HCT116 (cell line): ENCODE data around the gene NTSR1. TPM values are rescaled to one million over a fixed set of nuclear protein-coding genes. Genes with fewer than 3 reads are reported as not detected.

Source experiments
- ATAC-seq: fragments of 200-7000 bp; cut with Tn5 transposase; 2 replicates; pipeline ENCODE4 v1.9.1; 2020; ENCODE audit warnings: mild to moderate bottlenecking, moderate library complexity
- BruUV-seq: library from RNA; stranded (reverse); fragments of 400-500 nt; replicated peaks from 2 replicates; lab custom pipeline; 2021; lab: Mats Ljungman, UMichigan
- CTCF ChIA-PET: fragments of 300-600 bp; sonication (Branson Sonifier 250); formaldehyde crosslinking; loops from one replicate; lab custom pipeline; 2021; ENCODE audit warnings: antibody characterized with exemption; lab: Charles Lee
- POLR2A ChIA-PET: fragments of 300-600, 350-600 bp; sonication (Branson Sonifier 250); formaldehyde crosslinking; loops from one replicate; lab custom pipeline; 2021; ENCODE audit warnings: antibody characterized with exemption; lab: Charles Lee
- RAD21 ChIA-PET, 2 experiments: fragments of 300-600 bp; sonication (Branson Sonifier 250); formaldehyde crosslinking; loops; one replicate each; lab custom pipeline; 2023; ENCODE audit warnings: low total read pairs in 2 of 2; ENCODE audit not compliant: uncharacterized antibody in 2 of 2, unreplicated experiment in 2 of 2, low non-redundant PET in 1 of 2; lab: Charles Lee
- DNase-seq: peaks from one replicate; pipeline ENCODE4 v3.0.0-alpha.2; 2010; ENCODE audit warnings: low read depth, low spot score
- H2AFZ ChIP-seq: fragments of 200-600 bp; shearing (Covaris generic), sonication (generic); 2 replicates; pipeline ENCODE4 v1.6.1; 2017; ENCODE audit warnings: low read depth, mixed run types, mixed read lengths, antibody characterized with exemption, low read length; ENCODE audit not compliant: poor library complexity, severe bottlenecking
- H3K27ac ChIP-seq: 2 replicates; pipeline ENCODE4 v1.5.1; 2012; ENCODE audit warnings: low read depth, low read length
- H3K27me3 ChIP-seq: fragments of 200-600 bp; sonication (generic); 2 replicates; pipeline ENCODE4 v1.6.1; 2016; ENCODE audit warnings: mixed run types, low read length, mixed read lengths; ENCODE audit not compliant: insufficient read depth
- H3K36me3 ChIP-seq, 2 experiments: fragments of 200-500 bp in 1 of 2; fragments of 200-600 bp in 1 of 2; sonication (Bioruptor generic) in 1 of 2; sonication (generic) in 1 of 2; 2 replicates each; pipeline versions ENCODE4 v1.5.1 to v1.6.1; 2014 to 2016; ENCODE audit warnings: low read length in 2 of 2, inconsistent platforms in 1 of 2, mixed read lengths in 1 of 2, mixed run types in 1 of 2; ENCODE audit not compliant: insufficient read depth in 2 of 2, control insufficient read depth in 1 of 2
- H3K4me1 ChIP-seq, 2 experiments: fragments of 200-600 bp in 1 of 2; sonication (generic) in 1 of 2; 2 replicates each; pipeline versions ENCODE4 v1.5.1 to v1.6.1; 2012 to 2017; ENCODE audit warnings: low read length in 2 of 2, inconsistent platforms in 1 of 2, mild to moderate bottlenecking in 1 of 2, mixed read lengths in 1 of 2, mixed run types in 1 of 2, moderate library complexity in 1 of 2; ENCODE audit not compliant: insufficient read depth in 2 of 2, control insufficient read depth in 1 of 2
- H3K4me2 ChIP-seq: fragments of 200-600 bp; sonication (generic); 2 replicates; pipeline ENCODE4 v1.6.1; 2017; ENCODE audit warnings: mixed run types, low read length, mixed read lengths
- H3K4me3 ChIP-seq, 2 experiments: fragments of 200-600 bp in 1 of 2; sonication (generic) in 1 of 2; replicated peaks in 1 of 2; 2 replicates each; pipeline ENCODE4 v1.5.1; 2011 to 2016; ENCODE audit warnings: low read length in 2 of 2, control low read depth in 1 of 2, low read depth in 1 of 2, mild to moderate bottlenecking in 1 of 2, mixed read lengths in 1 of 2, mixed run types in 1 of 2
- H3K79me2 ChIP-seq: fragments of 200-600 bp; sonication (generic); 2 replicates; pipeline ENCODE4 v1.6.1; 2017; ENCODE audit warnings: mild to moderate bottlenecking, mixed run types, low read length, moderate library complexity, mixed read lengths; ENCODE audit not compliant: insufficient read depth
- H3K9ac ChIP-seq: fragments of 200-600 bp; sonication (generic); 2 replicates; pipeline ENCODE4 v1.6.1; 2016; ENCODE audit warnings: low read length, mixed read lengths
- H3K9me2 ChIP-seq: fragments of 200-600 bp; sonication (generic), shearing (Covaris generic); 2 replicates; pipeline ENCODE4 v1.6.1; 2017; ENCODE audit warnings: mixed run types, mild to moderate bottlenecking, moderate library complexity; ENCODE audit not compliant: insufficient read depth
- H3K9me3 ChIP-seq, 2 experiments: fragments of 200-500 bp in 1 of 2; fragments of 200-600 bp in 1 of 2; sonication (Bioruptor generic) in 1 of 2; sonication (generic) in 1 of 2; 2 replicates each; pipeline ENCODE4 v1.6.1; 2014 to 2017; ENCODE audit warnings: low read length in 2 of 2, mixed read lengths in 2 of 2, inconsistent platforms in 1 of 2, low read depth in 1 of 2, mild to moderate bottlenecking in 1 of 2, mixed run types in 1 of 2, moderate library complexity in 1 of 2; ENCODE audit not compliant: control insufficient read depth in 1 of 2, insufficient read depth in 1 of 2
- H4K20me1 ChIP-seq: fragments of 200-600 bp; sonication (generic), shearing (Covaris generic); 2 replicates; pipeline ENCODE4 v1.6.1; 2017; ENCODE audit warnings: mixed run types, mild to moderate bottlenecking, moderate library complexity; ENCODE audit not compliant: insufficient read depth
- ATF3 ChIP-seq: IDR thresholded peaks from 2 replicates; pipeline ENCODE4 v1.6.1; 2012
- CBX3 ChIP-seq: IDR thresholded peaks from 2 replicates; pipeline ENCODE4 v1.6.1; 2012; ENCODE audit warnings: low read depth
- EGR1 ChIP-seq: IDR thresholded peaks from 2 replicates; pipeline ENCODE4 v1.6.1; 2012; ENCODE audit warnings: low read depth
- EZH2 ChIP-seq: fragments of 200-600 bp; sonication (generic); IDR thresholded peaks from 2 replicates; pipeline ENCODE4 v1.6.1; 2017; ENCODE audit warnings: antibody characterized with exemption, mixed run types
- FOSL1 ChIP-seq: IDR thresholded peaks from 2 replicates; pipeline ENCODE4 v1.6.1; 2012; ENCODE audit warnings: low read depth
- JUND ChIP-seq: IDR thresholded peaks from 2 replicates; pipeline ENCODE4 v1.6.1; 2012
- MAX ChIP-seq: IDR thresholded peaks from 2 replicates; pipeline ENCODE4 v1.6.1; 2012
- POLR2A ChIP-seq: IDR thresholded peaks from 2 replicates; pipeline ENCODE4 v1.7.0; 2011; ENCODE audit warnings: borderline replicate concordance; ENCODE audit not compliant: insufficient read depth, insufficient read length; ENCODE audit errors: extremely low read depth
- POLR2AphosphoS5 ChIP-seq: IDR thresholded peaks from 2 replicates; pipeline ENCODE4 v1.6.1; 2011; ENCODE audit warnings: mild to moderate bottlenecking, low read depth, low read length, moderate library complexity
- SIN3A ChIP-seq: IDR thresholded peaks from 2 replicates; pipeline ENCODE4 v1.6.1; 2012; ENCODE audit warnings: low read depth
- SP1 ChIP-seq: IDR thresholded peaks from 2 replicates; pipeline ENCODE4 v1.6.1; 2012; ENCODE audit warnings: low read depth
- SRF ChIP-seq: IDR thresholded peaks from 2 replicates; pipeline ENCODE4 v1.6.1; 2012; ENCODE audit warnings: low read depth
- TCF7L2 ChIP-seq: IDR thresholded peaks from 2 replicates; pipeline ENCODE4 v1.7.0; 2011; ENCODE audit warnings: borderline replicate concordance, inconsistent platforms; ENCODE audit not compliant: insufficient read depth, insufficient read length; ENCODE audit errors: extremely low read depth
- YY1 ChIP-seq: IDR thresholded peaks from 2 replicates; pipeline ENCODE4 v1.6.1; 2011; ENCODE audit warnings: low read length, low read depth, moderate library complexity, mild to moderate bottlenecking; ENCODE audit not compliant: insufficient replicate concordance; ENCODE audit errors: extremely low read depth
- ZFX ChIP-seq: fragments of 450-650 bp; IDR thresholded peaks from 2 replicates; pipeline ENCODE4 v1.6.1; 2017
- intact Hi-C: fragments of 100-400 bp; cut with micrococcal nuclease; formaldehyde crosslinking; loops from 2 replicates; pipeline ENCODE4 v1.10.0; 2022
- total RNA-seq: library from RNA; stranded (reverse); gene quantifications from one replicate; pipeline ENCODE4 v1.2.1, GENCODE V29; 2021; ENCODE audit not compliant: unreplicated experiment

The NTSR1 gene
- total RNA-seq, 1 experiment from 2014 or later, result 187 TPM

DNA sequence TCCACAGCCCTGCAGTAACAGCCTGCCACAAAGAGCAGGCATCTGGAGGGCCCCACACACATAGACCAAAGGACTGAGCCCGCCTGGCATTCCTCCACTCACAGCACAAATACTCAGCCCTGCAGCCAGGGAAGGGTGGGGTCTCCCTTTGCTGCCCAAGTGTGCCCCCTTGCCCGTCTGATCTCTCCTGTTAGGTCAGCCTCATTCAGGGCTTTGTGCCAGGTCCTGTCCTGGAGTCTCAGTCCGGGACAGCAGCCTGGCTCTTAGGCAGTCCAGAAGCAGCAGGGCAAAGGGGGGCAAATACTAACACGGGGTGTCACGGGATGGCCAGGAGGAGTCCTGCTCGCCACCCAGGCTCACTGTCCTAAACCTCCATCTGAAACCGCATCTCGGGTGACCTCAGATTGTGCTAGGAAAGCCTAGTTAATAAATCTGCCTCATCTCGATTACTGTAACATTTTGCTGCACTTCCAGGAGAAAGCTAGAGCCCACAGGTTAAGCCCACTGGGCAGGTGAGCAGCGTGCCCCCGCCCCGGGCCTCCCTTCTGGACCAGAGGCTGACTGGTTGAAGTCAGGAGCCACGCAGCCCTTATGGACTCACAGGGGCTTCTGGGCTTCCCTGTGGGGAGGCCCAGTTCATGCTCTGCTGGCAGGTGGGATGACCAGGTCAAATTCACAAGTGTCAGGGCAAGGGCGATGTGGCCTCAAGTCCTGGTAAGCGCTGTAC lies 92.8 kb downstream of the NTSR1 start:
- H3K27ac ChIP-seq, result no peak overlapping the region
- H3K4me3 ChIP-seq, result no peak overlapping the region
- CTCF ChIA-PET, result no interaction called here
- no peaks in the 10 kb centered on the region for H3K9me2 ChIP-seq
- peaks cover 43% of the 10 kb centered on the region for H3K79me2 ChIP-seq
- POLR2A ChIA-PET, result no interaction called here
- no peaks in the 10 kb centered on the region for H4K20me1 ChIP-seq
- ATAC-seq (no peak), DNase-seq (no peak)
- H3K9me3 ChIP-seq, result no peaks in the 10 kb centered on the region
- no TSS peak for BruUV-seq
- H3K27me3 ChIP-seq, result no peaks in the 10 kb centered on the region
- H3K4me1 ChIP-seq, result peaks cover 21 to 34% of the 10 kb centered on the region in 2 experiments
- H3K36me3 ChIP-seq, result peaks cover 19 to 37% of the 10 kb centered on the region in 2 experiments; a peak in 3 of 4 replicates
- TF ChIP-seq EZH2, result no peak
- TF ChIP-seq POLR2AphosphoS5, result 0 out of 2 replicates have a peak, but pooled peaks have one; percentile 27
- RAD21 ChIA-PET, result no interaction called here
- no peak overlapping the region for H3K4me2 ChIP-seq
- H3K9ac ChIP-seq, result no peak overlapping the region
- intact Hi-C loops, result loop anchor here (10.0 kb wide), 1 partner anchor 497 kb away; the partner anchor contains the start of gene ADRM1
- H2AFZ ChIP-seq, result no peak overlapping the region

DNA sequence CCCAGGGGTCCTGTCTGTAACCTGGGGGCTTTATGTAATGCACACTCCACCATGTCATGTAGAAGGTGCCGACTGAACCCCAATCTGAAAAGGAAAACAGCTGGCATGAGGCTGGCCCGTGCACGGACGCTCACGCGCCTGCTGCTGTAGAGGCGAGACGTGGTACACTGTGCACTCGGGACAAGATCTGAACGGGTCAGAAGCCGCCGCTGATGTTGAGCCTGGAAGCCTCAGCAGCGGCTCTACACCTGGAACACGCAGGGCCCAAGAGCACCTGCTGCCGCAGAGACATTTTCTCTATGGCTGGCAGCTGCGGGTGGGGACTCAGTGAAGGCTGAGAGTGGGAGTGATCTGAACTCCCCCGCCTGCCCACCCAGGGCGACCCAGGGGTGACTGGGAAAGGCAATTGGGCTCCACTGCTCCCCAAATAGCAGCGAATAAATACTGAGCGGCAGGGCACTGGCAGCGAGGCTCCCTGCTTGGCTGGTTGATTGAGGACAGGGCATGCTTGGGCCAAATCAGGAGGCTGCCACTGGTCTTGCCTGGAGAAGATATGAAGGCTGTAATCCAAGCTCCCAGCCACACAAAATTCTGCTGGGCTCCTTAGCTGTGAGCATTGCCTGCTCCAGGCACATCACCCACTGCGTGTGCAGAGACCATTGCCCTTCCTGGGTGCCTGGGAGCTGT lies 93.5 kb downstream of the NTSR1 start:
- Histone ChIP-seq H3K36me3 (peaks cover 19 to 36% of the 10 kb centered on the region in 2 experiments; a peak in 3 of 4 replicates), H3K79me2 (peaks cover 46% of the 10 kb centered on the region), H3K4me3 (no peak overlapping the region), H3K27me3 (no peaks in the 10 kb centered on the region), H3K9ac (no peak overlapping the region), H3K9me3 (no peaks in the 10 kb centered on the region), H2AFZ (no peak overlapping the region), H3K4me1 (peaks cover 26 to 38% of the 10 kb centered on the region in 2 experiments), H3K9me2 (no peaks in the 10 kb centered on the region), H3K4me2 (no peak overlapping the region), H3K27ac (no peak overlapping the region), H4K20me1 (no peaks in the 10 kb centered on the region)
- DNase-seq (no peak), ATAC-seq (no peak)
- RAD21 ChIA-PET, result no interaction called here
- POLR2A ChIA-PET, result no interaction called here
- no peak for TF ChIP-seq EGR1
- no peak for TF ChIP-seq YY1
- no peak for TF ChIP-seq SP1
- TF ChIP-seq POLR2A, result no peak
- no peak for TF ChIP-seq SRF
- no peak for TF ChIP-seq JUND
- TF ChIP-seq ATF3, result no peak
- no peak for TF ChIP-seq ZFX
- TF ChIP-seq FOSL1, result no peak
- no peak for TF ChIP-seq TCF7L2
- no peak for TF ChIP-seq MAX
- TF ChIP-seq POLR2AphosphoS5, result no peak
- TF ChIP-seq SIN3A, result no peak
- no peak for TF ChIP-seq CBX3
- no peak for TF ChIP-seq EZH2
- intact Hi-C loops, result loop anchor here (10.0 kb wide), 1 partner anchor 497 kb away; the partner anchor contains the start of gene ADRM1
- CTCF ChIA-PET, result no interaction called here
- no TSS peak for BruUV-seq
